HL-60 (cell line): ENCODE data around the gene MORF4L2.

Experiments
- DNase-seq, 2 experiments: peaks; one replicate each; pipeline ENCODE4 v3.0.0-alpha.2; 2010 to 2020; ENCODE audit warnings: low read depth in 1 of 2, low spot score in 1 of 2
- H3K27ac ChIP-seq: fragments of 250-450 bp; sonication (Bioruptor Pico); replicated peaks from 2 replicates; pipeline ENCODE4 v1.5.1; 2020; ENCODE audit warnings: mild to moderate bottlenecking, moderate library complexity
- H3K27me3 ChIP-seq: fragments of 250-450 bp; sonication (Bioruptor Pico); 2 replicates; pipeline ENCODE4 v1.5.1; 2021; ENCODE audit warnings: mild to moderate bottlenecking, moderate library complexity; ENCODE audit not compliant: insufficient read depth, poor library complexity, severe bottlenecking
- H3K4me3 ChIP-seq: replicated peaks from 2 replicates; pipeline ENCODE4 v1.5.1; 2011; ENCODE audit warnings: mild to moderate bottlenecking, control low read depth, low read length; ENCODE audit not compliant: insufficient read depth
- CTCF ChIP-seq: IDR thresholded peaks from one replicate; pipeline ENCODE4 v1.5.1; 2011; ENCODE audit warnings: low read length, control low read depth, inconsistent platforms; ENCODE audit not compliant: insufficient read depth
- GABPA ChIP-seq: IDR thresholded peaks from 2 replicates; pipeline ENCODE4 v1.6.1; 2012; ENCODE audit warnings: low read depth
- POLR2AphosphoS5 ChIP-seq: IDR thresholded peaks from 2 replicates; pipeline ENCODE4 v1.6.1; 2012; ENCODE audit warnings: low read depth
- REST ChIP-seq: IDR thresholded peaks from 2 replicates; pipeline ENCODE4 v1.6.1; 2012; ENCODE audit warnings: low read depth; ENCODE audit not compliant: insufficient replicate concordance
- SPI1 ChIP-seq: IDR thresholded peaks from 2 replicates; pipeline ENCODE4 v1.6.1; 2012; ENCODE audit warnings: low read depth, mild to moderate bottlenecking, borderline replicate concordance

Gene MORF4L2

GRCh38 chrX:103628386-103629317 is 57.8 kb downstream of the MORF4L2 start, which contains the start of gene TCEAL1:
TSS of gene TCEAL1 (plus strand) at chrX:103628975. CDS start at chrX:103629917, 942 bp downstream.
- DNase-seq, result no peak
- Histone ChIP-seq H3K27ac (no peak within 1 kb of the TSS), H3K27me3 (peaks cover 19% of the 10 kb centered on the region), H3K4me3 (peak within 1 kb of the TSS; percentile 30)
- no peak for TF ChIP-seq CTCF
- no peak for TF ChIP-seq POLR2AphosphoS5
- no peak for TF ChIP-seq GABPA
- TF ChIP-seq SPI1, result no peak
- TF ChIP-seq REST, result no peak

- no peak for DNase-seq
- H3K27me3 ChIP-seq, result peaks cover 19% of the 10 kb centered on the region
- no peak overlapping the region for H3K4me3 ChIP-seq
- no peak overlapping the region for H3K27ac ChIP-seq
- no peak for TF ChIP-seq POLR2AphosphoS5
- TF ChIP-seq CTCF, result no peak
- TF ChIP-seq GABPA, result no peak
- no peak for TF ChIP-seq REST
- TF ChIP-seq SPI1, result no peak
Observed at GRCh38 chrX:103626855-103627254, 59.6 kb downstream of the MORF4L2 start.
